A549 (cell line): ENCODE data around the gene PINK1.

Source experiments
- CTCF ChIP-seq: fragments of >200 bp; sonication (Bioruptor Twin); formaldehyde crosslinking; IDR thresholded peaks from 3 replicates; pipeline ENCODE4 v1.5.1; 2016
- POLR2AphosphoS2 ChIP-seq: conservative IDR thresholded peaks from 2 replicates; pipeline ENCODE4 v1.6.1; 2012; ENCODE audit warnings: low read length, improper control_type of control experiment, inconsistent platforms

- no peak for TF ChIP-seq POLR2AphosphoS2
- TF ChIP-seq CTCF, result no peak
Measured at GRCh38 chr1:20695515-20695914, 62.3 kb downstream of the PINK1 start.
